ACC112 (cell line): ENCODE data around the gene PDZD8.

ENCODE experiments used
- H2AFZ ChIP-seq: fragments of 200-600 bp; sonication (generic); one replicate; pipeline ENCODE4 v1.6.0; 2017; ENCODE audit warnings: antibody characterized with exemption, low read length; ENCODE audit not compliant: unreplicated experiment
- H3K27ac ChIP-seq: fragments of 200-600 bp; sonication (generic); 2 replicates; pipeline ENCODE4 v1.5.1; 2014; ENCODE audit warnings: low read depth, mild to moderate bottlenecking, antibody characterized with exemption, low read length, moderate library complexity
- H3K27me3 ChIP-seq: fragments of 200-600 bp; sonication (generic); 2 replicates; pipeline ENCODE4 v1.6.1; 2014; ENCODE audit warnings: mild to moderate bottlenecking, antibody characterized with exemption, low read length, moderate library complexity, mixed read lengths; ENCODE audit not compliant: insufficient read depth
- H3K36me3 ChIP-seq: fragments of 200-600 bp; sonication (generic); 2 replicates; pipeline ENCODE4 v1.6.1; 2016; ENCODE audit warnings: mild to moderate bottlenecking, antibody characterized with exemption, low read length, moderate library complexity, mixed read lengths; ENCODE audit not compliant: insufficient read depth
- H3K4me1 ChIP-seq: fragments of 200-600 bp; sonication (generic); one replicate; pipeline ENCODE4 v1.6.1; 2016; ENCODE audit warnings: low read length, mixed read lengths; ENCODE audit not compliant: insufficient read depth, unreplicated experiment, control insufficient read depth
- H3K4me3 ChIP-seq: fragments of 200-600 bp; sonication (generic); 2 replicates; pipeline ENCODE4 v1.5.1; 2014; ENCODE audit warnings: mild to moderate bottlenecking, low read depth, low read length
- H3K79me2 ChIP-seq: fragments of 200-600 bp; sonication (generic); one replicate; pipeline ENCODE4 v1.6.0; 2016; ENCODE audit warnings: low read length; ENCODE audit not compliant: control insufficient read depth, unreplicated experiment, insufficient read depth

Gene PDZD8

GRCh38 chr10:117390420-117390819, 15.2 kb upstream of the PDZD8 start:
- Histone ChIP-seq H3K27ac (no peak overlapping the region), H3K4me3 (no peak overlapping the region), H3K4me1 (no peaks in the 10 kb centered on the region), H3K27me3 (peaks cover 51% of the 10 kb centered on the region), H2AFZ (no peak overlapping the region), H3K79me2 (no peaks in the 10 kb centered on the region), H3K36me3 (no peaks in the 10 kb centered on the region)

- H3K4me3 ChIP-seq = no peak overlapping the region
- H3K36me3 ChIP-seq = no peaks in the 10 kb centered on the region
- no peaks in the 10 kb centered on the region for H3K79me2 ChIP-seq
- no peak overlapping the region for H2AFZ ChIP-seq
- peaks cover 85% of the 10 kb centered on the region for H3K27me3 ChIP-seq
- no peak overlapping the region for H3K27ac ChIP-seq
- no peaks in the 10 kb centered on the region for H3K4me1 ChIP-seq
These were observed 11.6 kb upstream of the PDZD8 start for GRCh38 chr10:117386805-117387204.

- H3K36me3 ChIP-seq = no peaks in the 10 kb centered on the region
- no peak overlapping the region for H3K4me3 ChIP-seq
- no peaks in the 10 kb centered on the region for H3K4me1 ChIP-seq
- H3K79me2 ChIP-seq = no peaks in the 10 kb centered on the region
- peaks cover 93% of the 10 kb centered on the region for H3K27me3 ChIP-seq
- H2AFZ ChIP-seq = no peak overlapping the region
- no peak overlapping the region for H3K27ac ChIP-seq
These were observed 7.6 kb upstream of the PDZD8 start for GRCh38 chr10:117382861-117383260.

- Histone ChIP-seq H3K36me3 (no peaks in the 10 kb centered on the region), H3K4me1 (peaks cover 20% of the 10 kb centered on the region), H3K79me2 (peaks cover 50% of the 10 kb centered on the region), H3K27me3 (peaks cover 23% of the 10 kb centered on the region), H2AFZ (peak overlapping the region; percentile 55), H3K27ac (peak overlapping the region; percentile 53; the same call in 1 of the 2 replicates), H3K4me3 (peak overlapping the region; percentile 96)
These were observed 507 bp downstream of the PDZD8 start for GRCh38 chr10:117374506-117375359.

- peaks cover 21% of the 10 kb centered on the region for H3K4me1 ChIP-seq
- peak overlapping the region; percentile 55 for H2AFZ ChIP-seq
- H3K79me2 ChIP-seq = peaks cover 58% of the 10 kb centered on the region
- H3K4me3 ChIP-seq = peak overlapping the region; percentile 96
- H3K27me3 ChIP-seq = peaks cover 16% of the 10 kb centered on the region; the same call in 1 of the 2 replicates
- no peaks in the 10 kb centered on the region for H3K36me3 ChIP-seq
- no peak overlapping the region for H3K27ac ChIP-seq
These were observed 1.3 kb downstream of the PDZD8 start for GRCh38 chr10:117373823-117374505.

- Histone ChIP-seq H3K79me2 (peaks cover 92% of the 10 kb centered on the region), H3K27ac (0 out of 2 replicates have a peak overlapping the region, but pooled peaks have one; percentile 4), H3K27me3 (no peaks in the 10 kb centered on the region), H3K4me3 (no peak overlapping the region), H2AFZ (no peak overlapping the region), H3K36me3 (no peaks in the 10 kb centered on the region), H3K4me1 (peaks cover 25% of the 10 kb centered on the region)
These were observed 5.0 kb downstream of the PDZD8 start for GRCh38 chr10:117370205-117370604.

GRCh38 chr10:117367718-117368117, 7.5 kb downstream of the PDZD8 start:
- Histone ChIP-seq H3K4me3 (no peak overlapping the region), H3K79me2 (peaks cover 91% of the 10 kb centered on the region), H3K27me3 (no peaks in the 10 kb centered on the region), H3K4me1 (peaks cover 49% of the 10 kb centered on the region), H3K27ac (no peak overlapping the region), H2AFZ (no peak overlapping the region), H3K36me3 (no peaks in the 10 kb centered on the region)

- peaks cover 88% of the 10 kb centered on the region for H3K79me2 ChIP-seq
- H2AFZ ChIP-seq = no peak overlapping the region
- H3K27me3 ChIP-seq = no peaks in the 10 kb centered on the region
- H3K36me3 ChIP-seq = no peaks in the 10 kb centered on the region
- no peak overlapping the region for H3K4me3 ChIP-seq
- H3K27ac ChIP-seq = no peak overlapping the region
- H3K4me1 ChIP-seq = peaks cover 56% of the 10 kb centered on the region
These were observed 8.5 kb downstream of the PDZD8 start for GRCh38 chr10:117366741-117367140.

GRCh38 chr10:117365612-117366011, 9.6 kb downstream of the PDZD8 start:
- H2AFZ ChIP-seq = no peak overlapping the region
- peaks cover 85% of the 10 kb centered on the region for H3K79me2 ChIP-seq
- no peaks in the 10 kb centered on the region for H3K36me3 ChIP-seq
- peaks cover 62% of the 10 kb centered on the region for H3K4me1 ChIP-seq
- H3K4me3 ChIP-seq = no peak overlapping the region
- H3K27me3 ChIP-seq = no peaks in the 10 kb centered on the region
- no peak overlapping the region for H3K27ac ChIP-seq

- H2AFZ ChIP-seq = no peak overlapping the region
- H3K79me2 ChIP-seq = peaks cover 87% of the 10 kb centered on the region
- no peaks in the 10 kb centered on the region for H3K36me3 ChIP-seq
- peak overlapping the region; percentile 48; the same call in 1 of the 2 replicates for H3K27ac ChIP-seq
- H3K27me3 ChIP-seq = no peaks in the 10 kb centered on the region
- H3K4me3 ChIP-seq = no peak overlapping the region
- peaks cover 64% of the 10 kb centered on the region for H3K4me1 ChIP-seq
These were observed 10.9 kb downstream of the PDZD8 start for GRCh38 chr10:117364110-117364960.
